Activated naive CD4-positive, alpha-beta T cell (primary cell): ENCODE data around the gene SLC29A3.
A peak's percentile ranks its signal among the peaks of the same experiment; 100 is the strongest.

Source experiments
- DNase-seq, 4 experiments: peaks; one replicate each; lab custom pipeline; 2025; lab: John Stamatoyannopoulos, UW

Gene SLC29A3

DNA sequence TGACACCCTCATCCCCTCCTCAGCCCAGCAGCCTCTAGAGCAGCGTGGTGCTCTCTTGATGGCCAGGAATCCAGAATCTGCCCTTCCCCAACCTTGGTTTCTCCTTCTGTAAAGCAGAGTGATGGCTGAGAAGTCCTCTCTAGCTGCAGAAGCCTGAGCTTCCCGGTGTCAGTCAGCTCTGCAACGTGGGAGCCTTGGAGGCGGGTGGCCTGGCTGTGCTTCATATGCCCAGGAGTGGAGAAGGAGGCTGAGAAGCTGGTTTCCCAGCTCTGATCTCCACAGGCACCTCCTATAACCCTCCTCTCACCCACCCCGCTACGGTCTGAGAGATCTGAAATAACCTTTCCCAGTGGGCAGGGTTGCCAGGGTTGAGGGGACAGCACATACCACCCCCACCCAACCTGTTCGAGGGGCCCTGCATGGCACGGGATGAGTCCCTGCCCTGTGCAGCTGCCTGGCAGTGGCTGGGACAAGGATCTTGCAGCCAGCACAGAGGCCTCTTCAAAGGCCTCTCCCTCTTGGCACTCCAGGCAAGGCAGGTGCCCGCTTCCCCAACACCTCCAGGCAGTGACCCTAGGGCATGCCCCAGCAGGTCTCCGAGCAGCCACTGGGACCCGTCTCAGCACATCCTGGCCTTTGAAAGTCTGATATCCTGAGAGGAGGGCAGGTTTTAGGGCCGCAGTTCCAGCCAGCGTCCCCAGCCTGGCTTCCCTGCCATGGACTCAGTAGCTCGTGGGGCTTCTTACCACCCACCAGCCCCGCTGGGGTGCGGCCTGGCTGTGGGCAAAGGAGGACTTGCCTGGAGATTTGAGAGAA, 18.3 kb upstream of the SLC29A3 start:
- no peak for DNase-seq

DNA sequence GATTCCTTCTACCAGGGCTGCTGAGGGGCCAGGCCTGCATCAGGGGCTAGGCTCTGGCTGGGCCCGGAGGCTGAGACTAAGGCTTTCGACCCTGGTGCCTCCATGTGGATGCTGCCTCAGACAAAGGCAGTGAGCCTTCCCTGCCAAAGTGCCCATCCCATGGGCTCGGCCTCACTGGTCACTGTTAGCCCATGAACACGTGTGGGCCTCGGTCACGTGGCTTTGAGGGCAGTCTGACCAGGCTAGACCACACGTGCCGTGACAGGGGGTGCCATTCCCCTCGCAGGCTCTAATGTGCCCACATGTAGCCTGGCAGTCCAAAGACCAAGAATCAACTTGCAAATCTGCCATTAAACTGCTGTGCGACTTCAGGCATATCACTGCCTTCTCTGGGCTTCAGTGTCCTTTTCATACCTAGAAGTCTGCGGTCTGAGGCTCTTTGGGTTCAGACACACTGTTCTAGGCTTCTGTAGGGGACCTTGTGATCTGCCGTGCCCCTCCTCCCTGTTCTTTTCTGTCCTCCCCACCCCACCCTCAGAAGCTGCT, 17.6 kb upstream of the SLC29A3 start:
- DNase-seq, result no peak

DNA sequence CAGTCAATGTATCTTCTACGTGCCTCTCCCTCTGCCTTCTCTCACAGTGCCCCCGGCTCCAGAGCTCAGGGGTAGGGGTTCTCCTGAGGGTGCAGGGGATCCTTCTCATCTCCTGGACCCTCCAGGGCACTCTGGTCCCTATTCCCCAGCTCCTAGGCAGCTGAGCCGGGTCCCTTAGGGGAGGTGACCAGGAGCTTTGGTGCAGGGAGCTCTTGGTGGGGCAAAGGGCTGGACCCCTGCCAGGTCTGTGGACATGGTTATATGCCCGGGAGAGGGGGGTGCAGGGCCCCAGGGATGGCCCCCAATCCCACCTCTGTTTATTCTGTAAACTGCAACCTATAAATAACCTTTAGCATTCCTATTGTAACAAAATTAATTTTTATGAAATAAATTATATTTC, 16.6 kb upstream of the SLC29A3 start:
- no peak for DNase-seq

DNA sequence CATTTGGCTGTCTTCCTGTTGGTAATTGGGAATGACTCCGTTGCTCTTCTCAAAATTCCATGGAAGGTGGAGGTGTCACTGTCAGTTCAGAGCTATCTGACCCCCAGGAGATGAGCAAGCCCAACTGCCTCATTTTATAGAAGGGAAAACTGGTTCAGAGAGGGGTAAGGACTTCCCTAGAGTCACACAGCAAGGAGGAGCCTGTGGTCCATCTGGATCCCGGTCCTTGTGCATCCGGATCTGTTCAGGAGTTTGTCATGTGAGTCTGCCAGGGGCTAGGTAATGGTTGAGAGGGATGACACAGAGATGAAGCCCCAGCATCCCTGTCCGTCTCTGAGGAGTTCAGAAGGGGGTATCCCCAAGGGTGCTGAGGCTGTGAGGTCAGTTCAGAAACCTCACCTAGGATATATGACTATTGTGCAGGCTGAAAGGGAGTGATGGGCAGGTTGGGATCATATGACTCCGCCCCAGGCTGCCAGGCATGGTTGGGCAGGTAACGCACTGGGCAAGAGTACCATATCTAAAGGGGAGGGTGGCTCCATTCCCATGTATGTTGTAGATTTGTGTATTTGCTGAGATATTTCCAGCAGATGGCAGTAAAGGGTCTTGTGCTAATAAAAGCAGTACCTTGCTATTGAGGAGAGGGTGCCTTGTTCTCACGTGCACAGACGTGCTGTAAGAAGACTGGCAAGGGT, 16.0 kb upstream of the SLC29A3 start:
- no peak for DNase-seq

DNA sequence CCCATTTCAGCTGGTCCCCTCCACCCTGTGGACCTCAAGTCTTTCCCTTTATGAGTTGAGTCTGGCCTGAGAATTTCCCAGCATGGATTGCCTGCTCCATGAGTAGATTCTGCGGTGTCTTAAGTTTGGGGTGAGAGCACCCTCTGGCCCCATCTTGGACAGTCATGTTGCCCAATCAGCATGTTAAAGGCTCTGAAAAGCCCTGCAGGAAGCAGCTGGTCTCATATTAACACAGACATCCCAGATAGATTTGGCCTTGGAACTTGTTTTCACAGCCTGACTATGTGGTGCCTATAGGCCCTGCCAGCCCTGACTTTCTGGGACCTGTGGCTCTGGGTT, 15.5 kb upstream of the SLC29A3 start:
- DNase-seq, result no peak

DNA sequence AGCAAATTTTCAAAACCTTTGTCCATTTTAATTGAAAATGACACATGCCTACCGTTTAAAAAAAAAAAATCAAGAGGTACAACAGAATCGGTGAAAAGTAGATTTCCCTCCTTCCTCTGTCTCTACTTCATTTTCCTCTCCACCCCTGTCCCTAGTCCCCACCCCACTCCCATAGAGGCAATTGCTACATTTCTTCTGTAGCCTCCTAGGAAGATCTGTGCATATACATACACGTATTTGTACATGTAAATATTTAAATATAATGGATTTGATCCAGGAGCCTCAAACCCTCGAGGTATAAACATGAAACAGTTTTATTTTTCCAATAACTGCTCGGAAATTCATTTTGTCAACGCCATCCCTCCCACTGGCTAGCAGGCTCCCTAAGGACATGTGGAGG, 14.1 kb upstream of the SLC29A3 start:
- DNase-seq, result no peak

DNA sequence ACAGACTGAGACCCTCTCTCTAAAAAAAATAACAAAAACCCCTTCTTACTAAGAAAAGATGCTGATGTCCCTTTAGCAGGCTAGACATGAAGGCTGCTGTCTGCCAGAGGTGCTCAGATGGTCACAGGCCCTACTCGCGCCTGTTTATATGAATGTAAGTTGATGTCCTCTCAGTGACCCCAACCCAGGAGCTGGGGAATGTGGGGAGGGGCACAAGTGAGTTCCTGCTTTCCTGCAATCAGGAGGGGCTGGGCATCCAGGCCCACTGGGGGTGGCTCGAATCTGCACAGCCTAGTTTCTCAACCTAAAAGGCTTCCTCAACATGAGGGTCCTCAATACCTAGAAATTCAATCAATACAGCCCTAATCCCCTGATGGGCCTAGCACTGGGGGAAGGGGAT, 12.1 kb upstream of the SLC29A3 start:
- no peak for DNase-seq

DNA sequence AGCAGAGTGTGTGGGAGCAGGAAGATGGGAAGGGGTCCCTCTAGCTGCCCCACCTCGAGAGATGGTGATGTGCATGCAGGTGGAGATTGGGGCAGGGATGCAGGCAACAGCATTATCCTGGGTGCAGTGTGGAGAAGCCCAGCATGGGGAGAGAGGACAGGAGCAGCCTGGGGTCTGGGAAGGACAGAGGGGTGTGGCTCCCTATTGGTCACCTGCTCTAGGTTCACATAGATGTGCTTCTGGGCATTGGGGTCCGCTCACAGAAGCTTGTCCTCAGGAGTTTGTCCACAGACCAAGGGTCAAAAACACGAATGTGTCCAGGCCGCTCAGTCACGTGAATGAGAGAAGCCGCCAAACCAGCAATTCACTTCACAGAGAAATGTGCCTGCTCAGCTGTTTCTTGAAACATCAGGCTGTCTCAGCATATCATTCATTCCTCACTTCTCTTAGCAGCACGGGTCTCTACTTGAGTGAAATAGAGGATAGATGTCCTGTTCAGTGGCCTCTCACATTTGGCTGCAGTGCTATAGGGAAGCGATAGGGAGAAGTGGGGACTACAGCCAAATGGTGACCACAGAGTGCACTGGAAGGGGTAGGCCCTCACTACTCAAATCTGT, 11.5 kb upstream of the SLC29A3 start:
- no peak for DNase-seq

DNA sequence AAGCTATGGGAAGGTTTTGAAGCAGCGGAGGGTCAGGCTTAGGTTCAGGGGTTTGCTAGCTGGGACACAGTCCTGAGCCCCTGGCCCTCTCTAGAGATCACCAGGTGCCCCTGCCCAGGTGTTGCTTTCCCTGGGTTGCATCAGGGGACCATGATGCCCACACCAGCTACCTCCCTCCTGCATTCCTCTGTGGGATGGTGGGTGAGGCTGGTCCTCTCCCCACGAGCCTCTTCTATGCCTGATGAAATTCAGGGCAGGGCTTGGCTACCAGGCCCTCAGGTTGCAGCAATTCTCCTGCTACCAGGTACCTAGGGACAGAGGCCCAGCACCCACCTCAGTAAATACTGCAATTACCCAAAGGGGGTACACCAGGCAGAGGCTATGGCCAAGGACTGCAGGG, 10.8 kb upstream of the SLC29A3 start:
- no peak for DNase-seq

DNA sequence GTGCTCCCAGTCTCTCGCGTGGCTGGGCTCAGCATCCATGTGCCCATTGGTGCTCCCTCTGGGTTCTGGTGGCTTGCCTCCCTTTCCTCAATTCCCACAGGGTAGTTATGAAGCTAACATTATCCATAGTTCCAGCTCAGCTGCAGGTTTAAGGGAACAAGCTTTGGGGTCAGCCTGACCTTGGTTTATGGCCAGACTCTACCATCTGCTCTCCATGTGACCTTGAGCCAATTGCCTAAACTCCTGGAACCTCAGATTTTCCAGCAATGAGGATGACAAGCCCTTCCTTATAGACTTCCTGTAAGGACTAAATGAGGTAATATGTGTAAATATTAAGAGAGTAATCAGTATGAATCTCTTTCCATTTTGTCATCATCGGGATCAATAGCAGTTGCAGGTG, 10.1 kb upstream of the SLC29A3 start:
- DNase-seq, result no peak

DNA sequence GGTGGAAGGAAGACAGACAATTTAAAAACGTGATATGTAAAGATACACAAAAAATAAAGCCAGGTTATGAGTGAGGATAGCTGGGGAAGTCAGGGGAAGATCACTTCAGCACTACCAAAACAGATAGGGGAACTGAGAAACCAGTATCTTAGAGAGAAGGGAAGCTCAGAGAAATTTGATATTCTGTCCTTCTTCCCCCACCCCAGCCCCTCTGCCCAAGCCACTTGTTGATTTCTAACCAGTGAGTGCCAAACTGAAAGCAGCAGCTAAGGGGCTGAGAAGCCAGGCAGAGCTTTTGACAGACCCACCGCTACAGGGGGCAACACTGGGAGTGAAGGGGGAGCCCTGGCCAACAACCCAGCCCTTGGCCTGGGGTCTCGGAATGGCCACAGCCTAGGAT, 9.1 kb upstream of the SLC29A3 start:
- no peak for DNase-seq

DNA sequence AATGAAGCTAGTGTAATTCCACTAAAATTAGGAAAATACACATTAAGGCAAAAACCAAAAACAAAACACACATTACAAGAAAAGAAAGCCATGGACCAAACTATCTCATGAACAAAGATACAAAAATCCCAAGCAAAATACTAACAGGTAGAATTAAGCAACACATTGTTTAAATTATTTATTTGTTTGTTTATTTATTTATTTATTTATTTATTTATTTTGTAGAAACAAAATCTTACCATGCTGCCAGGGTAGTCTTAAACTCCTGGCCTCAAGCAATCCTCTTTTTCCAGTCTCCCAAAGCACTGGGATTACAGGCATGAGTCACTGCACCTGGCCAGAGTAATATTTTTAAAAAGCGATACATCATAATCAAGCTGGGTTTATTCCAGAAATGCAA, 6.8 kb upstream of the SLC29A3 start:
- no peak for DNase-seq

DNA sequence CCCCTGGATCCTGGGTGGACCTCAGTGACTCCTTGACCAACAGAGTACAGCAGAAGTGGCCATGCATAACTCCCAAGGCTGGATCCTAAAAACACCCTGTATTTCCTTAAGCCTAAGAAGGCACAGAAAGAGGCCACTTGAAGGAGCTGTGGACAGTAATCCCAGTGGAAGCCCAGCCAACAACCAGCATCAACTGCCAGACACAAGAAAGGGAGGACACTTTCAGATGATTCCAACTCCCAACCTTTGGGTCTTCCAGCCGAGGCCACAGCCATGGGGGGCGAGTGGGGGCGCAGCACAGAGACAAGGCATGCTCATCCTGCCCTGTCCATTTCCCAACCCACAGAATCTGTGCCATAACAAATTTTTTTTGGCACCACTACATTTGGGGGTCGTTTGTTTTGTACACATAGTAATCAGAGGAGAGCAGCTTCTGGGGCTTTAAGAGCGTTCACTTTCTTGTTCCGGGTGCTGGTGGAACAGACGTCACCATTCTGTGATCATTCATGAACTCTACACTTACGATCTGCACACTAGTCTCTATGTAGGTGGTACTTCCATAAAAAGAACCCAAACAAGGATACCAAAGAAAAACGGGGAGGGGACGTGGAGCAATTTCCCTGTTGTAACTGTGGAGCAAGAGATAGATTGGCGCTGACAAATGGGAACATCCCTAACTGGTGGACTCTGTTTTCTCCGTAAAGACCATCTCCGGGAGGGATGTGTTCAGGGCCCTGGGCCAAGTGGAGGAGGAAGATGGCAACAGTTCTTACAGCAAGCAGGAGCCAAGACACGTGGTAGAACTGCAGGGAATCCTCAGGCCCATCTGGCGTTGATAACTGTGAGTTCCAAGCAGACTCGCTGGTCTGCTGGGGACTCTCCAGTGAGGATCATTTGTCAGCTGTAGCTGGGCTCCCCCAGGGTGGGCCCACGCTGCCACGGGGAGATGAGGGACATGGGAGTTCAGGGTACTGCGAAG, 6.0 kb upstream of the SLC29A3 start:
- no peak for DNase-seq

DNA sequence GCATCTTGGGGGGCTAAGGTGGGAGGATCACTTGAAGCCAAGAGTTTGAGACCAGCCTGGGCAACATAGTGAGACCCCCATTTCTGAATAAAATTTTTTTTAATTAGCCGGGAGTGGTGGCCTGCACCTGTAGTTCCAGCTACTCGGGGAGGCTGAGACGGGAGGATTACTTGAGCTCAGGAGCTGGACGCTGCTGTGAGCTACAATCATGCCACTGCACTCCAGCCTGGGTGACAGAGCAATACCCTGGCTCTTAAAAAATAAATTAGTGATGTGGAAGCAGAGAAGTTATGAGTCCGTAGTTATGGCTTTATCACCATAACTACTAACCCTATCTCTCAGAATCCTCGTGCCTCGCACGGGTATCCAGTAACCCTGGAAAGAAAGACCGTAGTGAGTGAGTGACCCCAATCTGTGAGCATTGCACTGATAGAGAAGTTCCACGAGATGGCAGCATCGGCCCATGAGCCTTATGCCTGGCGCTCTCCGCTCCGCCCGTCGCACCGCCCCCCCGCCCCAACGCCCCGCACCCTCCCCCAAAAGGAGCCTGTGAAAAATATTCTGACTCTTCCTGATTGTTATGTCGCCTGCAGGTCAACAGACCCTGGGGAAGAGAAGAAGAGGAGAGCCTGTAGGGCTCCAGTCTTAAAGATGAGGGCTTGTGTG, 4.9 kb upstream of the SLC29A3 start:
- DNase-seq, result peak in 3 of 4 experiments; percentile 8 to 38 (median 32)

DNA sequence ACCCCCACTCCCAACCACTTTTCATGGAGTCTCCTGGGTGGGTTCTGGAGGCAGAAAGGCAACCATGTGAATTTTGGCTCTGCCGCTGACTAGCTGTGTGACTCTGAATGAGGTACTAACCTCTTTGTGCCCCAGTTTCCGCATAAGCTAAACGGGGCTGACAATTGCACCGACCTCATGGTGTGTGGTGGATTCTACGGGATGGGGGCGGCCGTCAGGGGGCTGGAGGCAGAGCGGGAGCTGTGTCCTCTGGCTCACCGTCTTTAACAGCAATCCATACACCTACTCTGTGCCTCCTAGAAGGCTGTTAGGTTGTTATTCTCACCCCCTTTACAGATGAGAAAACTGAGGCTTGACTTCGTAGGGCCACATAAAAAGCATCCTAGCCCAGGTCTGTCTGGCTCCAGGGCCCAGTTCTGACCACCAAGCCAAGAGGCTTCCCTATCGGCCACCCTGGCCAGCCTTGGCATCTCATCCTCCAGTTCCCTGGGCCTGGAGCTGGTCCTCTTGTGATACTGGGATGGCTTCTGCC, 4.3 kb upstream of the SLC29A3 start:
- DNase-seq, result no peak

DNA sequence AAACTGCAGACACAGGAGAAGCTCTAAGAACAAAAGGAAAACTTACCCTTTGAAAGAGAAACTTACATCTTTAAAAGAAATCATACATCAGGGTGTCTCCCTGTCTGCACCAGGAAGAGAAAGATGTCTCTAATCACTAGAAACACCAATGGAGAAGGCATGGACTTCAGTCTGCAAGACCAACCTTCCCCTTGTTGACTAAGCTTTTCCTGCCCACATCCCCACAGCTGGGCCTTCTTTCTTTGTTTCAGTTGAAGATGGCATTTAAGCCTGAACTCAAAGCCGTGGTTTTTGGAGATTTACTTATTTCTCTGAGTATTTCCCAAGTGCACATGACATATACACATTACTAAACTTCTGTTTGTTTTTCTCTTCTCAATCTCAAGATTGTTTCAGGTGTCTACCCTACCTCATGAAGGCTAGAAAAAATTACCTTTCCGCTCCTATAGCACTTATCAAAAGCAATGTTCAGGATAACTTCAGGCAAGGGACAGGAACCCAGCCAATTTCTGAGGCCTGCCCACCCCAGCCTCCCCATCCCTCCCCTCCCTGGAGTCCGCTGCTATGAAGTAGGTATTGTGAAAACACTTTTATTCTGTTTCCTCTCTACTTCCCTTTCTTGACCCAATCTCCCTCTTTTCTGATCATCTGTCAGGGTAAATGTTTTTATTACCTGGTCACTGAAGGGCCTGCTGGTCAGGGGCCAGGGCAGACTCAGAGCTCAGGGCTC, 2.8 kb upstream of the SLC29A3 start:
- DNase-seq, result no peak

DNA sequence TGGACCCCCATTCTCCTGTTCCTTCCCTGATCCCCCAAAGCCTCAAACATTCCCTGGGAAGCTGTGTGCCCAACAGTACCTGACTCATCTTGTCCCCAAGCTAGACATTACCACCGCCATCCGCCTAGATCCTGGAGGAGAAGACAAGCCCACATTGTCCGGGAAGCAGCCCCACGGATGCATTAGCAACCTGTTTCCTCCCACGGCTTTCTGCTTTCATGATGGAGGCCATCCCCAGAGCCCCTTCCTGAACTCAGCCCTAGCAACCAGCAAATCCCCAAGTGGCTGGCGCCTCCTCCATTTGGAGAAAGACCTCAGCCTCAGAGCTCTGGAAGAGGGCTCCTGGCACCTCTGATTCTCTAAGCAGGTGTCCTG, 2.3 kb upstream of the SLC29A3 start:
- no peak for DNase-seq

DNA sequence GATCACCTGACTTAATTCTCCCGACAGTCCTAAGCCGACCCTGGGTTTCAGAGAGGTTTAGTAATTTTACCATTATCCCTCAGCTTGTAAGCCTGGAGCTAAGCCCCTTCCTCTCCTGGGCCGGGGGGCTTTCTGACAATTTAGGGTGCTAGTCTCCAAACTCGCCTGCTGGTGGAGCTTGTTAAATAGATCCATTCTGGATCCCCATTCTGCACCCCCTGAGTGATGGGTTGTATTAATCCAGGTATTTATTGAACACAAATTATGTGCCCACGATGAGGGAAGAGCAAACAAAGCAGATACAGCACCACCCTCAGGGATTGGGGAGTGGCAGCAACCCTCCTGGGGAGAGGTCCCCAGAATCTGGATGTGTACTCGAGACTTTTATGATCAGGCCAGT, 1.3 kb upstream of the SLC29A3 start:
- DNase-seq, result no peak

DNA sequence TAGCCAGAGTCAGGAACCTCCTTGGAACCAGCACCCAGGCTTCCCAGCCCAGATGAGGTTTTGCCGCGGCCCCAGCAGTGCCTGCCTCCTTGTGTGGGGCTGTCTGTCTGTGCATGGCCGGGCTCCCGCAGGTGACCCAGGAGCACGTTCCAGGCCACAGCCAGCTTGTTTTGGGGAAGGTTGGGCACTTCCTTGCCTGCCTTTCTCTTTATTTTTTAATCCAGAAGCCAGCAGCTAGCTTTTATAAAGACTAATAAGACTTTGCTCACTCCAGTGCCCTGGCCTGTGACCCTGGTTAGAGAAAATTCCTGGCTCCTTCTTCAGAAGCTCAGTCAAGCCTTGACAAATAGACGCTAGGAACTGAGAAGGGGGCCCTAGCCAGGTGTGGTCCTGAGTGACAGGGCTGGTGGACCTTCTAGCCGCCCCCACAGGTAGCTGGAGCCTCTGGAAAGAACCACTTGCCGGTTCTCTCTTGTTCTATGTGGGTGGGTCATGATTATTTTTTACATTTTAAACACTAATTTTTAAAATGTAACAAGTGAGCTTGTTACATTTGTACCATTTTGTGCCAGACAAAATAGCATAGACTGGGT, 837 bp downstream of the SLC29A3 start:
- DNase-seq, result peak in 1 of 4 experiments; percentile 34

DNA sequence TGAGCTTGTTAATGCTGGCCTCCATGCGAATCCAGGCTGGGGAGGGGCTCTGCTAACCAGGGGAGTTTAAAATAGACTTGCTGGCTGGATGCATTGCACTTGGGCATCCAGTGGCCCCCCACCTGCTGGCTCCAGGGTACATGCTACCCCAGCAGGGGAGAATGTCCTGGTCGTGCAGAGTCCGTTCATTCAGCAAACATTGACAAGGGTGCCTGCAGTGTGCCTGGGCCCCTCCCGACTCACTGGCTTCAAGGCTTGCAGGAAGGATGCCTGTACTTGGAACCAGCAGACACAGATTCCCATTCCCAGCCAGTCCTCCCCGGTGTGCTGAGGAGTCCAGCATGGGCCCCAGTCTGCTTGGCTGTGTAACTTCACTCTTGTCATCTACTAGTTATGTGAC, 1.5 kb downstream of the SLC29A3 start:
- no peak for DNase-seq
